Epithelial cell of esophagus (primary cell): ENCODE results near the gene YARS1.

ENCODE experiments used
- DNase-seq: peaks from one replicate; pipeline ENCODE4 v3.0.0; 2010; ENCODE audit warnings: low read depth
- H3K4me3 ChIP-seq: 2 replicates; pipeline ENCODE4 v1.5.1; 2011; ENCODE audit warnings: mild to moderate bottlenecking, low read length, control low read depth
- TF ChIP-seq, protein P1 (sequence below): IDR thresholded peaks from 2 replicates; pipeline ENCODE4 v1.5.1; 2011; ENCODE audit warnings: low read depth, mild to moderate bottlenecking, low read length, control low read depth, inconsistent platforms; ENCODE audit not compliant: insufficient read depth; ENCODE audit errors: missing control alignments

YARS1 gene

DNA sequence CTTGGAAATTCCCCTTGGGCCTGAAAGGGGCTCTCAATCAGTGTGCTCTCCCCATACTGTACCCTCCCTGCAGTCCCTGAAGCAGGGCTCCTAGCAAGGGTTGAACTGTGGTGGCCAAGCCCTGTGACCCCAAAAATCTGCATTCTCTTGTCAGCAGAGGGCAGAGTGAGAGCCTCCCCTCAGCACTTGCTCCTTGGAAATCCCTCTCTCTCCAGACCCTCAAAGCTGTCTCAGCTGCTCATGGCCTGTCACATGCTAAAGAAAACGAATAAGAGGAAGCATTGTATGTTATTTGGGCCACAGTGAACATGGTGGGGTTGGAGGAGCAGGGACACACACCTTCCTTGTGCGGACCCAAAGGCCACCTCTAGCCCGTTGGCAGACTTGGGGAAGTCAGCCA, 67.4 kb downstream of the YARS1 start:
- TF ChIP-seq, protein P1, sequence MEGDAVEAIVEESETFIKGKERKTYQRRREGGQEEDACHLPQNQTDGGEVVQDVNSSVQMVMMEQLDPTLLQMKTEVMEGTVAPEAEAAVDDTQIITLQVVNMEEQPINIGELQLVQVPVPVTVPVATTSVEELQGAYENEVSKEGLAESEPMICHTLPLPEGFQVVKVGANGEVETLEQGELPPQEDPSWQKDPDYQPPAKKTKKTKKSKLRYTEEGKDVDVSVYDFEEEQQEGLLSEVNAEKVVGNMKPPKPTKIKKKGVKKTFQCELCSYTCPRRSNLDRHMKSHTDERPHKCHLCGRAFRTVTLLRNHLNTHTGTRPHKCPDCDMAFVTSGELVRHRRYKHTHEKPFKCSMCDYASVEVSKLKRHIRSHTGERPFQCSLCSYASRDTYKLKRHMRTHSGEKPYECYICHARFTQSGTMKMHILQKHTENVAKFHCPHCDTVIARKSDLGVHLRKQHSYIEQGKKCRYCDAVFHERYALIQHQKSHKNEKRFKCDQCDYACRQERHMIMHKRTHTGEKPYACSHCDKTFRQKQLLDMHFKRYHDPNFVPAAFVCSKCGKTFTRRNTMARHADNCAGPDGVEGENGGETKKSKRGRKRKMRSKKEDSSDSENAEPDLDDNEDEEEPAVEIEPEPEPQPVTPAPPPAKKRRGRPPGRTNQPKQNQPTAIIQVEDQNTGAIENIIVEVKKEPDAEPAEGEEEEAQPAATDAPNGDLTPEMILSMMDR: no peak
- DNase-seq: no peak
- H3K4me3 ChIP-seq: no peak overlapping the region

- no peak overlapping the region for H3K4me3 ChIP-seq
- no peak for DNase-seq
- TF ChIP-seq, protein P1: no peak
Observed at GRCh38 chr1:32749332-32749731, 67.8 kb downstream of the YARS1 start.

- DNase-seq: no peak
- H3K4me3 ChIP-seq: no peak overlapping the region
- TF ChIP-seq, protein P1: no peak
Observed at GRCh38 chr1:32748926-32749325, 68.2 kb downstream of the YARS1 start.

- H3K4me3 ChIP-seq: no peak overlapping the region
- no peak for DNase-seq
- TF ChIP-seq, protein P1: no peak
Observed at GRCh38 chr1:32748348-32748747, 68.8 kb downstream of the YARS1 start.

- H3K4me3 ChIP-seq: no peak overlapping the region
- TF ChIP-seq, protein P1: no peak
- DNase-seq: no peak
Observed at GRCh38 chr1:32746130-32746529, 71.0 kb downstream of the YARS1 start.

DNA sequence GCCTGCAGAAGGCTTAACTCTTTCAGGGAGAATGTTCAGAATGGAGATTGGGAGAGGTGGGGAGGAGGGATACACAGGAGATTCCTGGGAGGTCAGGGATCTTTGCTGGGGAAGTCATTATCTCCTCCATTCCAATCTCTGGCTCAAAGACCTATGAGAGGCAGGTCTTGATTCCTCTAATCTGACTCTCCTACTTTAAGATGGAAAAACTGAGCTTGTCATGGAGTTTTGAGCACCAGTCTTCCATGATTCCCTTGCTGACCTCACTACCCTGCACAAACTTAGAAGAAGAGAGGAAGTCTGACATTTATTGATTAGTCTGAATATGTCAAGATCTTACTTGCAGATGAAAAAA, 73.1 kb downstream of the YARS1 start:
- TF ChIP-seq, protein P1: no peak
- no peak for DNase-seq
- H3K4me3 ChIP-seq: no peak overlapping the region

DNA sequence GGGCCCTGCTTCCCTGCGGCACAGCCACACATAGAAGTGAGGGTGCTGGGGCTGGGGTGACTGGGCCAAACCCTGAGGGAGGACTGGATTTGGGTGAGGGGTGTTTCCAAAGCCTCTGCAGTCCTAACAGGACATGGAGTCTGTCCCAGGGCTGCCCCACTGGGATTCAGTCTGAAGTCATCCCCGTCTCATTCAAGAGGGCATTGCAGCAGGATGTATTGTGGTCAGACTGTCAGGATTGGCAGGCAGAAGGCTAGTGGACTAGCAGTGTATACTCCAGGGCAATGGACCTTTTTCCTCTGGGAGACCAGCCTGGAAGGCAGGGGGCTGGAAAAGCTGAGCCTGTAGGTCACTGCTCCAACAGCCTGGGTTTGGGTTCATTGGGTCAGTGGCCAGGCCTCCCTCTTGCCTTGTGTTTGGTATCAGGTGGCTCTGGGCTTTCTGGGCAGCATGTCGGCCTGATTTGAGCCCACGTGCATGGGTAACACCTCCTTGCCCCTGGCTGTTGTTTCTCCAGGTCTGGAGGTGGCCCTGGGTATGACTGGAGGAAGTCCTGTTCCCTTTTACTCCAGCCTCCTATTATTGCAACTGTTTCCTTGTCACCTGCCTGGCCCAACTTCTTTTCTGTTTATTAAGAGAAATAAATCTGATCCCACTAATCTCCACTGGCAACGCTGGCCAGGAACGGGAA, 73.6 kb downstream of the YARS1 start:
- TF ChIP-seq, protein P1: no peak
- H3K4me3 ChIP-seq: peak overlapping the region; percentile 73
- DNase-seq: no peak
